ENCODE data around the gene NADSYN1.

- TF ChIP-seq CTCF (conservative IDR thresholded peaks at IDR 0.05 in 1 of 2, IDR thresholded peaks at IDR 0.05 in 1 of 2; ENCODE audit: low read depth in 1 of 2, low read length in 2 of 2): no peak
- no peak for TF ChIP-seq EZH2 (IDR thresholded peaks at IDR 0.05; ENCODE audit: low read length, missing control alignments)
Measured at GRCh38 chr11:71473793-71474080, 20.7 kb downstream of the NADSYN1 start.

All from fibroblast of lung (primary cell).